ENCODE data around the gene MACROD1.

MACROD1 gene

DNA sequence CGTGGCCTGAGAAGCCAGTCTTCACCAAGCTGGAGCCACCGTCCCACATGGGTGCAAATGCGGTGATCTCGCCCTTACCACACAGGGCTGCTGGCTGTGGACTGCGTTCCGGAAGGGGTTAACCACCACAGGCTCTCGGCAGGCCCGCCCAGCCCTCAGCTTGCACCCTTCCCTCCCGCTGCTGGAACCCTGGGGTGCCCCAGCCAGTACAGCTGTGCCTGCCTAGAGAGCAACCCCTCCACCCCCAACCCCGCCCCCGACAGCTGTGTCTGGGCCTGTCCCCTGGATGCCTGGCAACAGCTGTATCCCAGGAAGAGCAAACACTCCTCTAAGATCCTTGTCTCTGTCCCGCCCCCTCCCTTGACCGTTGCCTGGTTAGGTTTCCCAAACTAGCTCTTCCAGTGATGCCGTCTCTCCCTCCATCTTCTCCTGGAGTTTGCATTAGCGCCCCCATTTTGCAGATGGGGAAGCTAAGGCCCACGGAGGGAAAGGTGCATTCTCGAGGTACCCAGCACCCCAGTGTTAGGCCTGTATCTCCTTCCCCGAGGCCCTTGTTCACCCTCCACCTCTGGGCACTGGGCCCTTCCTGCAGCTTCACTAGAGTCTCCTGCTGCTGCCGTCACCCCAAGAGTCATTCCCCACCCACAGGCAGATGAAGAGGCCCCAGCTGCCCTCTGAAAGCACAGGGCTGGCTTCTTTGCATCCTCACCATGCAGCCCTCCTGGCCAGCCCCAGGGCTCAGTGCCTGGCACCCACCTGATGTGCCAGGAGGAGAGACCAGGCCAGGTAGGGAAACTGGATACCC lies 204.1 kb downstream of the MACROD1 start:
- DNase-seq (ENCODE audit: low read depth in 2 of 2): no peak

GRCh38 chr11:63958008-63958407 lies 207.9 kb downstream of the MACROD1 start:
- DNase-seq (ENCODE audit: low read depth in 2 of 2): no peak

DNA sequence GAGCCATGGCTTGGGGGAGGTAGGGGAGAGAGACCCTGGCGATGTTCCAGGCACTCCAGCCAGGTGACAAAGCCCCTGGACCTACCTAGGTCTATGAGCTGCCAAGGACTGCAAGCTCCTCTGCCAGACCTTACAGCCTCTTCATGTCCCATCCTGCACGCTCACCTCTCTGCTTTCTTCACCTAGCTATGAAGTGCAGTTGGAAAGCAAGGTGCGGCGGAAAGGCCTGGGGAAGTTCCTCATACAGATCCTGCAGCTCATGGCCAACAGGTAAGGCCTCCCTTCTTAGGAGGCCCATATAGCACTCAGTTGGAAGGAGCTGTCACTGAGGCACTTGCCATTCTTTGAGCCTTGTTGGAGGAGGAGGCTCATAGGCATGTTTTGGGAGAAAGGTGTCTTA lies 213.3 kb downstream of the MACROD1 start:
- no peak for DNase-seq (ENCODE audit: low read depth in 2 of 2)

- DNase-seq (ENCODE audit: low read depth in 2 of 2): peak in 1 of 2 donors; percentile 19
These were observed 214.0 kb downstream of the MACROD1 start for GRCh38 chr11:63951779-63952536.
